ENCODE measurements around the gene IL15RA. TPM values are rescaled to one million over a fixed set of nuclear protein-coding genes. Genes with fewer than 3 reads are reported as not detected.

The IL15RA gene
- total RNA-seq, 1 donor from 2014 or later = 24.4 TPM

- intact Hi-C loops (cut with micrococcal nuclease) = no loop called here
- no peak overlapping the region for H3K4me3 Mint-ChIP-seq
- no peak overlapping the region for H3K27ac Mint-ChIP-seq
- no peaks in the 10 kb centered on the region for H3K9me3 Mint-ChIP-seq
- peaks cover 60% of the 10 kb centered on the region for H3K36me3 Mint-ChIP-seq (ENCODE audit: low read depth)
- no peaks in the 10 kb centered on the region for H3K27me3 Mint-ChIP-seq
- H3K4me1 Mint-ChIP-seq = peaks cover 11% of the 10 kb centered on the region
- no peak for DNase-seq
Measured at GRCh38 chr10:5905854-5906507, 71.4 kb downstream of the IL15RA start.

GRCh38 chr10:5904227-5904626, 73.1 kb downstream of the IL15RA start:
- Mint-ChIP-seq H3K27ac (peak overlapping the region; percentile 50), H3K4me1 (peaks cover 11% of the 10 kb centered on the region), H3K27me3 (no peaks in the 10 kb centered on the region), H3K4me3 (no peak overlapping the region), H3K36me3 (ENCODE audit: low read depth) (peaks cover 54% of the 10 kb centered on the region), H3K9me3 (no peaks in the 10 kb centered on the region)
- no peak for DNase-seq
- intact Hi-C loops (cut with micrococcal nuclease) = no loop called here

GRCh38 chr10:5903563-5903962, 73.8 kb downstream of the IL15RA start:
- Mint-ChIP-seq H3K4me3 (no peak overlapping the region), H3K27me3 (no peaks in the 10 kb centered on the region), H3K9me3 (no peaks in the 10 kb centered on the region), H3K4me1 (peaks cover 11% of the 10 kb centered on the region), H3K36me3 (ENCODE audit: low read depth) (peaks cover 53% of the 10 kb centered on the region), H3K27ac (no peak overlapping the region)
- intact Hi-C loops (cut with micrococcal nuclease) = no loop called here
- DNase-seq = no peak

- Mint-ChIP-seq H3K9me3 (no peaks in the 10 kb centered on the region), H3K36me3 (ENCODE audit: low read depth) (peaks cover 54% of the 10 kb centered on the region), H3K4me1 (peaks cover 11% of the 10 kb centered on the region), H3K27me3 (no peaks in the 10 kb centered on the region), H3K4me3 (no peak overlapping the region), H3K27ac (no peak overlapping the region)
- intact Hi-C loops (cut with micrococcal nuclease) = no loop called here
- DNase-seq = no peak
Measured at GRCh38 chr10:5902511-5903274, 74.7 kb downstream of the IL15RA start.

Other genes starting within 250 kb of the IL15RA start
- gene GDI2, start 164.1 kb downstream of the IL15RA start, total RNA-seq = 305 and 307 TPM in 2 replicates
- gene ANKRD16, start 87.7 kb downstream of the IL15RA start, total RNA-seq = 10.8 and 12.2 TPM in 2 replicates
- gene FBH1, start 87.3 kb downstream of the IL15RA start, total RNA-seq = 58.4 and 62.9 TPM in 2 replicates
- gene IL2RA, start 84.8 kb upstream of the IL15RA start, total RNA-seq = 965 and 989 TPM in 2 replicates
- gene RBM17, start 111.5 kb upstream of the IL15RA start, total RNA-seq = 258 and 262 TPM in 2 replicates
- 108 TPM in 2 replicates for gene PFKFB3, start 225.4 kb upstream of the IL15RA start, total RNA-seq